ENCODE data around the gene UACA. TPM values are rescaled to one million over a fixed set of nuclear protein-coding genes. Genes with fewer than 3 reads are reported as not detected.

Gene UACA
- total RNA-seq, 1 experiment from 2014 or later: 38.0 TPM

DNA sequence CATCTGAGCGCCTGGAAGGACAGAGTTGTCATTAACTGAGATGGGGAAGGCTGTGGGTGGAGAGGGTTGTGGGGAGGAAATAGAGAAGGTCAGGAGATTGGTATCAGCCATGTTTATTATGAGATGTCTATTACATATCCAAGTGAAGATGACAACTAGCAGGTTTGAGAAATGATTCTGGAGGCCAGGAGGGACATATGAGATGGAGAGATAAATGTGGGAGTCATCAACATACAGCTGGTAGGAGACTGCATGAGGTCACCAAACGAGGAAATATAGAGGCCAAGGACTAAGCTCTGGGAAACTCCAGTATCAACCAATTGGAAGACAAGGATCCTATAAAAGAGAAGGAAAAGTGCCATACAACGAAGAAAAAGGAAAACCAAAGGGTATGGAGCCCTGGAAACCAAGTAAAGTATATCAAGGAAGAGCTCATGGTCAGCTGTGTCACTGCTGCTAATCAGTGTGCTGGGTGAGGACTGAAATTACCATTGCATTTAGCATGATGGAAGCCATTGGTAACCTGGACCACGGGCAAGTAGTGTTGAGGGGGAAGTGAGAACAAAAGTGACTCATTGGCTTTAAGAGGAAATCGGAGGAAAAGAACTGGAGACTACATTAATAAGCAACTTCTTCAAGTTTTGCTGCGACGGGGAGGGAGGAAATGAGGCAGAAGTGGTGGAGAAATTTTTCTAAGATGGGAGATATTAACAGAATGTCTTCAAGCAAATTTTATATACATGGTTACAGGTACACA lies 14.0 kb upstream of the UACA start:
- no peak overlapping the region for H4K5ac ChIP-seq (ENCODE audit: insufficient read length, low read depth, low read length)
- Mint-ChIP-seq H3K9me3 (peaks cover 0 to 3% of the 10 kb centered on the region in 2 experiments; a peak in 2 of 5 replicates), H3K27me3 (ENCODE audit: low read depth) (peaks cover 1% of the 10 kb centered on the region; the same call in 1 of the 2 replicates), H3K27ac (no peak overlapping the region), H3K4me3 (no peak overlapping the region), H3K36me3 (ENCODE audit: insufficient read depth in 1 of 3, low read depth in 3 of 3) (no peaks in the 10 kb centered on the region), H3K4me1 (peaks cover 2 to 18% of the 10 kb centered on the region in 2 experiments; a peak in 3 of 4 replicates)
- no peaks in the 10 kb centered on the region for H3K23me2 ChIP-seq (ENCODE audit: insufficient read length, low read depth, low read length, poor library complexity, severe bottlenecking)
- no peak overlapping the region for H3K18ac ChIP-seq (ENCODE audit: insufficient read length, low read depth, low read length)
- H3K23ac ChIP-seq (ENCODE audit: insufficient read length, low read depth, low read length): no peak overlapping the region
- H3K9me3 ChIP-seq (ENCODE audit: control insufficient read depth, low read depth, low read length): no peaks in the 10 kb centered on the region
- H3K79me1 ChIP-seq (ENCODE audit: insufficient read depth, low read depth, low read length, poor library complexity, severe bottlenecking): no peaks in the 10 kb centered on the region
- no peak overlapping the region for H2AK5ac ChIP-seq (ENCODE audit: insufficient read length, low read length)
- no peak overlapping the region for H3K56ac ChIP-seq (ENCODE audit: insufficient read length, low read depth, low read length)
- H3K79me2 ChIP-seq (ENCODE audit: insufficient read depth, low read length): no peaks in the 10 kb centered on the region
- no peak overlapping the region for H3K9ac ChIP-seq (ENCODE audit: extremely low read depth, insufficient read length, low read length)
- no peak overlapping the region for H2AFZ ChIP-seq (ENCODE audit: low read length)
- no peak overlapping the region for H2BK20ac ChIP-seq (ENCODE audit: low read depth, low read length, poor library complexity, severe bottlenecking)
- no peaks in the 10 kb centered on the region for H4K20me1 ChIP-seq (ENCODE audit: control insufficient read depth, insufficient read depth, insufficient read length)
- no peak for DNase-seq
- no CpG with 5 or more reads among the region's 7 CpGs for WGBS (ENCODE audit: extremely low coverage, insufficient read length, low lambda C conversion rate)
- H3K27me3 ChIP-seq (ENCODE audit: insufficient read depth, low read length): no peaks in the 10 kb centered on the region
- H3K4ac ChIP-seq (ENCODE audit: low read depth, low read length): no peak overlapping the region
- no peak overlapping the region for H4K91ac ChIP-seq (ENCODE audit: insufficient read length, low read depth, low read length)
- H2BK12ac ChIP-seq (ENCODE audit: insufficient read length, low read depth, low read length): no peak overlapping the region
- H2BK5ac ChIP-seq (ENCODE audit: insufficient read length, low read length): no peak overlapping the region
- H2BK120ac ChIP-seq (ENCODE audit: low read depth, low read length, poor library complexity, severe bottlenecking): no peak overlapping the region
- TF ChIP-seq, protein P1, sequence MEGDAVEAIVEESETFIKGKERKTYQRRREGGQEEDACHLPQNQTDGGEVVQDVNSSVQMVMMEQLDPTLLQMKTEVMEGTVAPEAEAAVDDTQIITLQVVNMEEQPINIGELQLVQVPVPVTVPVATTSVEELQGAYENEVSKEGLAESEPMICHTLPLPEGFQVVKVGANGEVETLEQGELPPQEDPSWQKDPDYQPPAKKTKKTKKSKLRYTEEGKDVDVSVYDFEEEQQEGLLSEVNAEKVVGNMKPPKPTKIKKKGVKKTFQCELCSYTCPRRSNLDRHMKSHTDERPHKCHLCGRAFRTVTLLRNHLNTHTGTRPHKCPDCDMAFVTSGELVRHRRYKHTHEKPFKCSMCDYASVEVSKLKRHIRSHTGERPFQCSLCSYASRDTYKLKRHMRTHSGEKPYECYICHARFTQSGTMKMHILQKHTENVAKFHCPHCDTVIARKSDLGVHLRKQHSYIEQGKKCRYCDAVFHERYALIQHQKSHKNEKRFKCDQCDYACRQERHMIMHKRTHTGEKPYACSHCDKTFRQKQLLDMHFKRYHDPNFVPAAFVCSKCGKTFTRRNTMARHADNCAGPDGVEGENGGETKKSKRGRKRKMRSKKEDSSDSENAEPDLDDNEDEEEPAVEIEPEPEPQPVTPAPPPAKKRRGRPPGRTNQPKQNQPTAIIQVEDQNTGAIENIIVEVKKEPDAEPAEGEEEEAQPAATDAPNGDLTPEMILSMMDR (conservative IDR thresholded peaks at IDR 0.05): no peak
- H3K4me1 ChIP-seq (ENCODE audit: insufficient read depth, low read length): no peaks in the 10 kb centered on the region
- no peak overlapping the region for H3K4me2 ChIP-seq (ENCODE audit: insufficient read depth, insufficient read length, low read length)
- no peak overlapping the region for H3K14ac ChIP-seq (ENCODE audit: insufficient read depth, low read length)
- no peak overlapping the region for H3T11ph ChIP-seq (ENCODE audit: low read length)
- H3K27ac ChIP-seq (ENCODE audit: insufficient read length, low read depth, low read length): no peak overlapping the region
- no peak overlapping the region for H4K8ac ChIP-seq (replicated peaks; ENCODE audit: insufficient read length, low read depth, low read length)
- H2BK15ac ChIP-seq (ENCODE audit: low read depth, low read length): no peak overlapping the region

Data from H9 (cell line).